Activated CD8-positive, alpha-beta memory T cell treated with anti-CD3 and anti-CD28 coated beads, Interleukin-2, amount 50 U/mL, for 4 hours (primary cell): ENCODE results near the gene DYSF.

Source experiments
- DNase-seq: peaks from one replicate; pipeline ENCODE4 v3.0.0-alpha.2; 2020

DYSF gene

DNA sequence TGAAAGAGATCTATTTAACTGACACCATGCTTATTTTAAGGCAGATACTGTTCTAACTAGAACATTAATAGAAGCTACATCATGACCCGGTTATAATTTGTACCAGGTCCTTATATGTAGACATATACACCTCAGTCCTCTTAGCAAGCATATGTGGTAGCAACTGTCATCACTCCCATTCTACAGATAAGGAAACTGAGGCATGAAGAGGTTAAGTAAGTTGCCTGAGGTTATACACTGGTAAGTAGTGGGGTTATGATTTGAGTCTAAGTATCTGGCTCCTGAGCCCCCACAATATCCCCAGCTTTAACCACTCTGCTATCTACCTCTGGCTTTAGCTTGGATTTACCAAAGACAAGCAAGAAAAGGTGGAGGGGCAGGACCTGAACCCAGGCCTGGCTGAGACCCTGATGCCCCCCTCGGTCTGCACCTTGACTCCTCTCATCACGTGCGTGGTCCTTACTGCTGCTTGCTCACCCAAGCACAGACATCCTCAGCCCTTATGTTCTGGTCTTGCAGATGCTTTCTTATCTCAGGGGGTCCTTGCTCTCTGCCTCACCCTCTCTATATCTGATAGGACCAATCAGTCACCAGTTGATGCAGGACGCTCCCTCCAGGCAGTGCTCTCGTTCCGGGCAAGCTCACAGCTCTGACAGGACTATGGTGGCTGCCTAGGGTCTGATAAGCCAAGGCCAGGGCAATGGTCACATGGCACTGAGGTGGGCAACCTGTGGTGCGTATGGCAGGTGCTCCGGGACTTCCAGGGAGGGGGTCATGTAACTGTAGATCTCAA, 4.0 kb downstream of the DYSF start:
- DNase-seq = no peak

DNA sequence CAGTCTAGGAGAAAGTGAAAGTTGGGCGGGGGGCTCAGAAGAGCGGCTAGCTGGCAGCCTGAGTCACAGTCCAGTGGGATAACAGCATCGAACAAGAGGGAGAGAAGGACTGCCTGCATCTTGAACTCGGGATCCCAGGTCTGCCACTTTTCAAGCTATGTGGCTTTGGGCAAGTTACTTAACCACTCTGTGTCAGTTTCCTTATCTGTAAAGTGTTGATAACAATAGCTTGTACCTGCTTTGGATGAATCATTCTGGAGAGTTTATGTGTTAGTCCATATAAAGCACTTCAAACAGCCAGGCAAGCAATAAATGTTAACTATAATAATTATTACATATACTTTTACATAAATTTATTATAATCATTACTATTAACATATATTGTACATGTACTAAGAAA, 4.6 kb downstream of the DYSF start:
- no peak for DNase-seq

DNA sequence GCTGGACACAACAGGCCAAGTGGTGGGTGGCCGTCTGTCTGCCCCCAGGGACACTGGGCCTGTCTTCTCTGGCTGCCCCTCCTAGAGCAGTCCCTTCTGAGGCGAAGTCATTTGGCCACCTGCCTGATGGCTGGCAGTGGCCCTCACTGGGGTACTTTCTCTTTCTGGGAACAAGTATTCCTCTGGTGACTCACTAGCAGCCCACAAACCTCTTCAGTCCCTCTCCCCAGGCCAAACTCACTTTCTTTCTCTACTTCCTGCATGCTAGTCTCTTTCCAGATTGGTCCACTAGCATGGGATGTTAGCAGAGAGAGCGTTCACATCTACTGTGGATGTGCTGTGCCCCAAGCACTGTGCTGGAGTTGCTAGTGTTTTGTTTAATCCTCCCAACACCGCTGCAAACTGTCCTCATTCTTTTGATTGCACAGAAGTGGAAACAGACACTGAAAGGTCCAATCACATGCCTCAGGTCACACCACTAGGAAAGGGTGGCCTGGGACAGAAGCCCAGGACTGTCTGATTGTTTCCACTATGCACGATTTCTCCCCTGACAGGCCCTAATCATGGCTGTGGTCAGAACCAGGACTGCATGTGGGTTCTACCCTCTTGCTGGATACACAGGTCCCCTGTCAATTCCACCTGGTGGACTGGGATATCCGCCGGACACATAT, 5.2 kb downstream of the DYSF start:
- DNase-seq = no peak

DNA sequence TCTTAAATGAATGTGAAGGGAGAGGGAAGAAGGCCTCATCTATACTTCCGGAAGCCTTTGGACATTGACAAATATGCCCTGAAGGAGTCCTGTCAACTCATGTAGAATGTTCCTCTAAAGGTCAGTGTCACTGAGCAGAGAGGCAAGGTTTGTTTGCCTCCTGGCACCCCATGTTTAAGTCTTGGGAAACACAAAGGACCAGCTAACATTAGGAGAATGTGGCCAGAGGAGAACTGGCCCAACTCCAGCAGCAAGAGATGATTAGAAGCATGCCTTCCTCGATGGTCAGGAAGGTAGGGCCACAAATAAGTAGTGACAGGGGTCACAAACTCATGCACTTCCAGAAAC, 5.7 kb downstream of the DYSF start:
- DNase-seq = no peak

DNA sequence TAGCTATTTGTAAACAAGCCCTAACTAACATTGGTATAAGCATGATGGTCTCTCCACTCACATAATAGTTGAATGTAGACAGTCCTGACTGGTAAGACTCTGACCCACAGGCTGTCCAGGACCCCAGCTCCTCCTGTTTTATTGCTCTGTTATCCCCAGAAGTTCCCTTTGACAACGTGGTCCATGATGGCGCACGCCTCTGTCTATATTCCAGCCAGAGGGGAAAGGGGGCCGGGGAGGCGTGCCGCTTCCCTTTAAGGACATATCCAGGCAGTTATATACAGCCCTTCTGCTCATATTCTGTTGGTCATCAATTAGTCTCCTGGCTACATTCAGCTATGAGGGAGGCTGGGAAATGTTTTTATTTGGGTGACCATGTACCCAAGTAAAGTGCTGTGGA, 6.7 kb downstream of the DYSF start:
- DNase-seq = no peak

DNA sequence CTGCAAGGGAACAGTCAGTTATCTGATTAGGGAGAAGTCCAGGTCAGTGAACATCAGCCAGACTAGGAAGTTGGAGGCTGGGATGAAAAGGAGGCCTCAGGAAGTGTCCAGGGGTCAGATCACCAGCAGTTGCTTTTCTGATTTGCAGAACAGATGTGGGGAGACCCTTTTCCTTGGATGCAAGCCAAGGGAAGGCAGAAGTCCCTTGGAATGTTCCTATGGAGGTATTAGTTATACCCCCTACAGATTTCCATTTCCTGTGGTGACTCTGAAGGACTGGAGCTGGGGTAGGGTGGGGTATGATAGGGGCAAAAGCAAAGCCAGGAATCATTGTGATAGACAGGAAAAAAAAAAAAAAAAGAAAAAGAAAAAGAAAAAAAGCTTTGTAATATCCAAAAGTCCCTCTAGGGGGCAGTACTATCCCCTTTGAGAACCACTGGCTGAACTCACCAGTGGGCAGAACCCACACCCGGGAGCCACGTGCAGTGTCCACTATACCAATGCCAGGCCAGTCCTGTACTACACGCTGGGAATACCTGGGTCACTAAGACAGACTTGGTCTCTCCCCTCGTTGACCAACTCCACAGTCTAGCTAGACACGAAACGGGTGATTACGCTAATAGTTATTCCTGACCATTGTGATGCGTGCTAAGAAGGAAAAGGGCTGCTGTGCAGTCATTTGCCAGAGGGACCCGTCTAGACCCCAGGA, 7.4 kb downstream of the DYSF start:
- DNase-seq = no peak

DNA sequence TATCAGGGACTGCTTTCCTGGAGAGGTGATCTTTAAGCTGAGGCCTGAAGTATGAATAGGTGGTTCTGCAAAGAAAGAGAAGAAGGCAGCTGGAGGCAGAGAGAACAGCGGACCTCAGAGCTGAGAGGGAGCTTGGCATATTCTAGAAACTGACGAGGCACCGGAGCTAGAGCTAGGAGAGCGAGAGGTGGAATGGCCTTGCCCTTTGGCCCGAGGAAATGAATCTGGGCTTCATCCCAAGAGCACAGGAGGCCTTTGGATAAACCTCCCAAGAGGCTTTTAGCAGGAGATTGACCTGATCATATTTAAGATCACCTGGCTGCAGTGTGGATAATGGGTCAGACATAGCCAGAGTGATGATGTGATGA, 7.9 kb downstream of the DYSF start:
- no peak for DNase-seq

DNA sequence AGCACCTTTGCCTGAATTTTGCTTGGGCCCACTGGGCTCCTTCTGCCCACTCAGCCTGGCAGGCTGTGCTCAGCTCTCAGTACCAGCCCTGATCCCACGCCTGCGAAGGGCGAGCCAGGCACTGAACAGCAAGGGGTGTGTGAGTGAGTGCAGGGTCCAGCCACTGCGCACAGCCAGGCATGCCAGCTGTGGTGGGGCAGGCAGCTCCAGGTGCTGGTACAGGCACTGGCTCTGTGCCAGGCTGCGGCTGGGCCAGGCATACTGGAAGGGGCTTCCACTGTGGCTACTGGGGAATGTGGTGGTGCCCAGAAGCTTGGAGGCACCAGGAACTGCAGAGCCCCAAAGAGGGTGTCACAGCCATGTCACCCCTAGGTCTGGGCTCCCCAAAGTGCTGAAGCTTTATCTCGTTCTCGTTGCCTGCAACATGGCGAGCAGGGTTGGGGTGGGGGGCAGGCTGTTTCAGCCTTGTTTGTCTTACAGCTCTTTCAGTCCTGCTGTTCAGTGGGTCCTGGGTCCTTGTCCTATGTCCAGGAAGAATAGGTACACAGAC, 8.8 kb downstream of the DYSF start:
- no peak for DNase-seq

DNA sequence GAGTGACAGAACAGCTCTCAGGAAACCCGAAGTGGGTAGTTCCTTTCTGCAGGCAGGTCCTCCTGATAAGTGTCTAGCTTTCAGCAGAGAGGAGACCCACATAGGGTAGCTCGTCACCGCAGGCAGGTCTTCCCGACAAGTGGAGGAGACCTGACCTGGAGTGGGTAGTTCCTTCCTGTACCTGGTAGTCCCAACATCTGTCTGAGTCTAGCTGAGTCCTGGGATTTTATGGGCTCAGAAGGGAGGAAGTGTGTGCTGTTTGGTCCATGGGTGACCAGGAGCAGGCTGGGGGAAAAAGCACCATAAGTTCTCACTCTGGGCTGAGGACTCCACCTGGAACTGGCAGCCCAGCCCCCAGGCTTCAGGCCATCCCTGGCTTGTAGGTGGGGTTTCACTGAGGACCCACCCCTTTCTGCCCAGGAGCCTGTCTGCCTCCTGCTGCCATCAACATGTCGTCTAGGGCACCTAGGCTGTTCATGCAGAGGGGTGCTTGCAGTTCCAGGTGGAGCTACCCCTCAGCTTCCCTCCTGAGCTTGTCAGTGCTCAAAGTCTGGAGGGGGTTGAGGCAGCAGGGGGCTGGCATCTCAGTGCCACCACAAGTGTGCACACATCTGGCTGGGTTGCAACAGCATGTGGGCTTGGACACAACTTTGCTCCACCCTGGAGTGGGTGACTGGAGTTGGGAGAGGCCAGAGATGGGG, 9.4 kb downstream of the DYSF start:
- DNase-seq = no peak

DNA sequence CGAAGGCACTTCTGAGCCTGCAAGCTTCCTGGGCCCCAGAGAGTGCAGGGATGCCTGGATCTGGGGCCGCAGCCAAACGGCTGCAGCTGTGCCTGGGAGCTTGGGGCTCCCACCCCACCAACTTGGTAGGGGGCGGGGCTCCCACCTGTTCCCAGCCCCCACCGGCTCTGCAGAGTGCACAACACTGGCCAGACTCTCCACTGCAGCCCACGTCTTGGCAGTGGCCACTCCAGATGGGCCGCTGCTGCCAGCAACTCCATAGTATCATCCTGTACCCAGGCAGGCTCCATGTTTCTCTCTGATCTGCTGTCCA, 9.9 kb downstream of the DYSF start:
- DNase-seq = no peak

DNA sequence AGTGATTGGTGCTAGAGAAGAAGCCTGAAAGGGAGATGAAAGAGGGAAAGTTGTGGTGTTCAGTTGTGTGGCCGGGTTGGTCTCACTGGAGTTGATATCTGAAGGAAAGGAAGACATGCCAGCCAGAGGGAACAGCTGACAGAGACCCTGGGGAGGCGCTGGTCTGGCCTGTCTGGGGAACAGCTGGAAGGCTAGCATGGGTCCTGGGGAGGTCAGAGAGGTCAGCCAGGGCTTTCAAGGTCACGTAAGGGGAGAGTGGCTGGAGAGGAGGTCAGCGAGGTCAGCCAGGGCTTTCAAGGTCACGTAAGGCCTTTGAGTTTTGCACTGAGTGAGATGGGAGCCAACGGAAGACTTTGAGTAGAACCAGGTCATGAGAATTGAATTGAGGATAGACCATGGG, 11.0 kb downstream of the DYSF start:
- no peak for DNase-seq

DNA sequence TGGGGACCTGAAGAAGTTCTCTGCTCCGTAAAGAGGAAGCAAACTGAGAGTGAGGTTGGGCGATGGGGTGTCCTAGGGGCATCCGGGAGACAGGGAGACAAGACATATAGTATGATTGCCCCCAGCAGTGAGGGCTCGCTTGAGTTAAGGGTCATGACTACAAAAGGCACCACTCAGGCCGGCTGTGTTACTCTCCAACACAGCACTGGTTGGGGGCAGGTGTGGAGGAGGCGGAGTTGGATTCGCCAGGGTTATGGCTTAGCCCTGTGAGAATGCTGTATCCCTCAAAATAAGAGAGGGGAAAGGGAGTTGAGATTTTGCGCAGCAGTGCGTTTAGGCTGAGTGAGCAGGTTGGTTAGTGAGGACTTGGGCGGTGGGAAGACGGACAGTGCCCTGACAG, 12.0 kb downstream of the DYSF start:
- DNase-seq = no peak

DNA sequence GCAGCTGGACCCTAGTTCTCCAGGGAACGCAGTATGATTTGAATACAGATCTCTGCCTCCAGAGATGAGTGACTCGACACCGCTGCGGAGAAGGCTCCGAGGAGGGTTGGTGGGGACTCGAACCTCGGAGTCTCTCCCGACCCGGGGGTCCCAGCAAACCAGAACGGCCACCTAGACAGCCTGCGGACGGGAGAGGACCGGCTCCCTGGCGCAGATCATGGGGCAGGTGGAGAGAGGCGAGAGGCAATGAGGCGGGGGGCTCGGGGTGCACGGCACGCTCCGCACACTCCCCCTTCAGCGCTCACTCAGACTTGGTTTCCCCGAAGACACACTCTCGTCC, 12.6 kb downstream of the DYSF start:
- no peak for DNase-seq

DNA sequence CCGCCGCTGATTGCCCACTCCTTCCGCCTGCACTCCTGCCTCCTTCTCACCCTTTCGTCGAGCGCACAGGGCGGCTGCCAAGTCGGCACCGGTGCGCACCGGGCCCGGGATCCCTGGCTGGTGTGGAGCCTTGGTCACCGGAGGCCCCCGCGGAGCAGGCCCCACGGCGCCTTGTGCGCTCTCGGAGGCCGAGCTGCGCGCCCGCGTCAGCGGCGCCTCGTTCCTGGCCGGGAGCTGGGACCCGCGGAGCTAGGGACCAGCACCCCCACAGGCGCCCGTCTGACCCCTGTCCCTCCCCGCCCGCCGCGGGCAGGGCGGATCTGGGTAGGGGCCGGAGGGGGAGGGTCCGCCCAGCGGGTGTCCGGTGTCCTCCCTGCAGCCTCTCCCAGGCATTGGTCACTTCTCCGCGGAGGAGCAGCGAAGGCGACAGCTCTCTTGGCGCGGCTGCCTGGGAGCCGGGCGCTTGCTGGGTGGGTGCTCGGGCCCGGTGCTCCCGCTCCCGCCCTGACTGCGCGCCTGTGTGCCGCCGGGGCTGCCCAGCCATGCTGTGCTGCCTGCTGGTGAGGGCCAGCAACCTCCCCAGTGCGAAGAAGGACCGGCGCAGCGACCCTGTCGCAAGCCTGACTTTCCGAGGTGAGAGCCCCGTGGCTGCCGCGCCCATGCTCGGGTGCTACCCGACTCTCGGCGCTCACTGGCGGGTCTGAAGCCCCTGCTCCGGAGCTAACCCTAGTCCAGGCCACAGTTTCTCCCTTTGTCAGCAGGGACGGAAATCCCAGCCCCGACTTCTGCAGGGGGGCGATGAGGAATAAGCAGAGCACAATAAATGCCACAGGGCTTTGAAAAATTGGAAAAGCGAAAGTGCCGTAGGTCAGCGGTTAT, 13.2 kb downstream of the DYSF start:
- DNase-seq = no peak

DNA sequence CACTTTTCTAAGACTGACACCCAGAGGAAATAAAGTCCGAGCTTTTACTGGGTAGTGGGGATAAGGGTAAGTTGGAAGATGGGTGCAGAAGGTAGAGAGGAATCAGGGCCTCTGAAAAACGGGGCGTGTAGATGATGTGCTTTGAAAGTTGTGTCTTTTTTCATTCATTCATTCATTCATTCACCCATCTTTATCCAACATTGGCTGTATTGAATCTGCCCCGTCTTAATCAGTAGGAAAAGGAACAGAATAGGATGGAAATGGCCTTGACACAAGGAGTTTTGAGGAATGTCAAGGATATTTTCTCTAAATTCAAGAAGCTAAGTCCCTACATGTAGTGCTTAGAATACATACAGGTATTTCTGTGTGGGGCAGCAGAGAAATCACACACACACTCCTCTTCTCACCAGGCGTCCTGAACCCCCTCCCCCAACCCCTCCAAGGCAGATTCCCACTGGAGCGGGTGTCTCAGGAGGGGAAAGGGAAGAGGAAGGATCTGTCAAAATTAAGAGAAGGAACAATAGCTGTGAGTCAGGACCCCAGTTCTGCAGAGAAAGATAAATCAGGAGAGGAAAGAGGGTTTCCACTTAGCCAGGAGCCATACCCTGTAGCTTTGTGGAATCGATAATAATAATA, 13.9 kb downstream of the DYSF start:
- no peak for DNase-seq

DNA sequence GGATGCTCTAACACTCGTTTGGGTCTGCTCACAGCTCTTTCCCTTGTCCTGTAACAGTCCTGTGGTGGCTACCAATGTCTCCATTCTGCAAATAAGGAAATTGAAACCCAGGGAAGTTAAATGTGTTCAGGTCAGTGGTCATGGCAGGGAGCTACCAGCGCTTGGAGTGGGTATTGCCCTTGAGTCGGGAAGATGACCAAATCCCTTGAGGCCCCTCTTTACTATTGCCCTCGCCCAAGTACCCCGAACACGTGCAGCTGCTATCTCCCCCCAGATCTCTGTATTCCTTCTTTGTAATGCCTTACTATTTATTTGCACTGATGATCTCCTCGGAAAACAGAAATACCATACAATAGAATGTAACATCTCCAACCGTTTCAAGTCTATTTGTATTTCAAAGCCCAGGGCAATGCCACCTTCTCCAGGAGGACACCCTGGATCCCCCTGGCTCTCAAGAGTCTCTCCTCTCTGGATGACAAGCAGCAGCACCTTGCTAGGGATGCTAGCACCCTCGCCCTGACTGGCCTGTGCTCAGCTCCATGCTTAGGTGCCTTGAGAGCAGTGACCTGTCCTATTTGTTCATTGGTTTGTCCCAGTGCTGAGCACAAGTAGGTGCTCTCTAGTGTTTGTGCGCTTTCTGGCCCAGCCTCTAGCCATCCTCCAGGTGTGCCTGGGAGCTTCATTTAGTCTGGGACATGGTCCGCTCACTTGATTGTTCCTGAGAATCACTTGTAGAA, 15.1 kb downstream of the DYSF start:
- no peak for DNase-seq

DNA sequence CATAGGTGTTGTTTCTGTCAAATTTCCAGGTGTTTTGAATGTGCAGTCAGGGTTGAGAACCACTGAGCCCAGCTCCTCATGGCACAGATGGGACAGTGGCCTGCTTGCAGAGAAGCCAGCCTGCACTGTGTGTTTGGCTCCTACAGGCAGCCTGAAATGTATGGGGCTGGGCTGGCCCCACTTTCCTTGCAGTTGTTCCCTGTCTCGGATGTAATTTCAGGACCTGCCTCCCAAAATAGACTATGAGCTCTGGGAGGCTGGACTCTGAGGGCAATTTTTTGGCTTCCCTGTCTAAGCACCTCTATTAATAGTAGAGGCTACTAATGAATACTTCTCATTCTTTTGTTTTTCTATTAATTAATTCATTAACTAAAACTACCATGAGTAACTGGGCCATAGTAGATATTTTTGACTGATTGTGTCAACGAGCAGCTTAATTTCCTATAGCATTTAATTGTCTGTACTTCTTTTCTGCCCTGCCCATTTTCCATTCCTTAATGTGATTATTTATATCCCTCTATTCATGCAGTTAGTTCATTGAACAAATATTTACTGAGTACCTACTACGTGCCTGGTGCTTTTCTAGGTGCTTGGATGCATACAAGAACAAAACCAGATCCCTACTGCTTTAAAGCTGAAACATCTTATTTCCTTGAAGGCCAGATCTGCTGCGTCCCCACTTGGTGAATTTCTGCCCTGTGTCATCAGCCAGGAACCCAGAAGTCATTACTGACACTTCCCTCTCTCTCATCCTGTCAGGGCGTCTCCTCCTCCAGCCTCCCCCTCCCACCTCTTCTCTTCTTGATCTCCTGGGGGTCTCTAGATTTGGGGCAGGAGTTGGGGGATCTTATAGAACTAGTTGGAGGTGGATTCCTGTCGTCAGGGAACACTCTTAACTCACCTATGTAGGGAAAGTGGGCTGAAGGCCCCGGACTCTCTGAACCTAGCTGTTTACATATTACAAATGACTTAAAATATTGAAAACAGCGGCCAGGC, 16.3 kb downstream of the DYSF start:
- no peak for DNase-seq

DNA sequence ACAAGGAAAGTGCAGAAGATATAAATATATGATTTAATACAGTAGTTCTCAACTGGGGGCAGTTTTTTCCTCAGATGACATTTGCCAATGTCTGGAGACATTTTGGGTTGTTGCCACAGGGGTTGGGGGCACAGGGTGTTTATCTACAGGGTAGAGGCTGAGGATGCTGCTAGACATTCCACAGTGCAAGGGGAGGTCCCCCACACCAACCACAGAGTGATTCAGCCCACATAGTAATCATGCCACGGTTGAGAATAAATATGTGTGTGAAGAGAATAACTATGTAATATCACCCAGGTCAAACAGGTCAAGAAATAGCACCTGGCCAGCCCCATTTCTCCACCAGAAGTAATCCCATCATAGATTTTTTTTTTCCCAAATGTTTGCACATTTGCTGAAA, 17.9 kb downstream of the DYSF start:
- DNase-seq = no peak

DNA sequence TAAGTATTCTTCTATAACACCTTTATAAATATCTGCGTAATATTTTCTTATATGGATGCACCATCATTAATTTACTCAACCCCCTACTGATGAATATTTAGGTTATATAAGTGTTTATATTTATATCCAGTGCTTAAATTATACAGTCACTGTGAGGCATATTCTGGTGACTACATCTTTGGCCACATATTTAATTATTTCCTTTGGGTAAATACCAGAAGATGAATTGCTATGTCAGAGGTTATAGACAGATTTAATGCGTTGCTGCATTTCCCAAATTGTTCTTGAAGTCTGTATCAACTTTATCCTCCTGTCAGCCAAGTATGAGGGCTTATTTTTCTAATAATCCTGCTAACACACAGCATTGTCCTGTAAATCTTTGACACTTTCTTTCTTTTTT, 18.7 kb downstream of the DYSF start:
- DNase-seq = no peak

DNA sequence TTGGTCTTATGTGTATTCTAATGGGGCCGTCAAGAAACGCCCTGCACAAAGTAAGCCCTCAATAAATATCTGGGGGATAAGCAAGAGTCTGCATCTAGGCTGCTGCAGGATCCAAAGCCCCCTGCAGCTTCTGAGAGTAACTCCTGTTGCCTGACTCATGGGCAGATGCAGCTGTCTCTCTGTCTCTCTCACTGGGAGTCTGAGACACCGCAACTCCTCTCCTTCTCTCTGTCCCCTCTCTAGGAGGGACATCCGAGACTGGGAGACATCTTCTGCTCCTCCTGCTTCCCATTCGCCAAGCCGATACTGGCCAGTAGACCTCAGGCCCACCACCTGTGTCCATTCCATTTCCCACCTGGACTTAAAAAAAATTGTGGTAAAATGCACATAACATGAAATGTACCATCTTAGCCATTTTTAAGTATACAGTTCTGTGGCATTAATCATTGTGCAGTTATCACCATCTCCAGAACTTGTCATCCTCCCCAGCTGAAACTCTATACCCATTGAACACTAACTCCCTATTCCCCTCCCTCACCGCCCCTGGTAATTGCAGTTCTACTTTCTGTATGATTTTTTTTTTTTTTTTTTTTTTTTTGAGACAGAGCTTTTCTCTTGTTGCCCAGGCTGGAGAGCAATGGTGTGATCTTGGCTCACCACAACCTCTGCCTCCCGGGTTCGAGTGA, 20.1 kb downstream of the DYSF start:
- no peak for DNase-seq
